GM12892 (cell line): Measurements from ENCODE around the gene PLEKHG5.

Experiments
- POLR2A ChIP-seq: IDR thresholded peaks from 2 replicates; pipeline ENCODE4 v1.6.1; 2011; ENCODE audit warnings: low read depth, low read length, control low read depth
- POLR2AphosphoS5 ChIP-seq: IDR thresholded peaks from 2 replicates; pipeline ENCODE4 v1.6.1; 2011; ENCODE audit warnings: low read depth, low read length, control low read depth
- TAF1 ChIP-seq: IDR thresholded peaks from 2 replicates; pipeline ENCODE4 v1.6.1; 2011; ENCODE audit warnings: low read depth, mild to moderate bottlenecking, control low read depth, low read length, borderline replicate concordance

DNA sequence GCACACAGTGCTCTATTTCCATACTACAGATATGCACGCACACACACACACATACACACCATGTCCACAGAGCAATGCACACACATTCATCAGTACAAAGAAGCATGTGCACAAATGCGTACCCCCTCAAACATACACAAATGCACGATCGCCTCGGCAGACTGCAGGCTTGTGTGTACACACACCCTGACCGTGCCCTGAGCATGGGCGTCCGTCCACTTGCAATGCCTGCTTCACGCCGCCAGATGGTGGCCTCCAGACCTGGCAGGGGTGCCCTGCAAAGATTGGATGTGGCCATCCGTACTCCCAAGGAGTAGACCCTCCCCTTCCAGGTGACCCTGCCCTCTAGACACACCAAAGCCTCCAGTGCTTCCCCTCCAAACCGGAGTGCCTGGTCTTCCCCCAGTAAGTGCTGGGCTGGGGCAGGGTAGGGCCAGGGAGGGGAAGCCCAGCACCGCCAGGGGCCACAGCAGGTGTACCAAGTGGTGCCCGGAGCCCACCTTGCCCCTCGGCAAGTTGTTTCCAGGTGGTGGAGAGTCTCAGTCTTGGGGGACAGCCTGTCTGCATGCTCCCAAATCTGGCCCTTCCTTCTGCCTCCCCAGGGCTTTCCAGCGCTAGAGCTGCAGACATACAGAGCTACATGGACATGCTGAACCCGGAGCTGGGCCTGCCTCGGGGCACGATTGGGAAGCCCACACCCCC, 46.3 kb downstream of the PLEKHG5 start:
- TF ChIP-seq POLR2A (no peak), POLR2AphosphoS5 (no peak), TAF1 (no peak)
